ENCODE results near the gene SH3D21. TPM values are rescaled to one million over a fixed set of nuclear protein-coding genes. Genes with fewer than 3 reads are reported as not detected.

Gene SH3D21
- total and polyA plus RNA-seq, 2 donors (not counting 1 experiment from before 2014, with no cell fraction given), result 0.49 to 1.8 TPM

- Mint-ChIP-seq H3K4me1 (peaks cover 14% of the 10 kb centered on the region), H3K27me3 (no peaks in the 10 kb centered on the region)
- WGBS (ENCODE audit: insufficient coverage), result 26% methylated on average over 10 of the region's 13 CpGs
Observed at GRCh38 chr1:36350659-36351226, 44.6 kb downstream of the SH3D21 start.

More at GRCh38 chr1:36350659-36351226, 44.6 kb downstream of the SH3D21 start:
- ChIA-PET POLR2A (no interaction called here), CTCF (interaction anchor here (1.1 to 3.0 kb wide), 6 partner anchors 9 to 69 kb away, joined by 3 to 10 read pairs (median 6); no protein-coding TSS in a partner anchor)
- Histone ChIP-seq H3K4me2 (replicated peaks; ENCODE audit: low read depth, low read length, poor library complexity, severe bottlenecking) (peak overlapping the region; percentile 35), H3K9me3 (ENCODE audit: control extremely low read depth in 1 of 3, control insufficient read depth in 2 of 3, insufficient read depth in 1 of 3, low read length in 2 of 3) (no peaks in the 10 kb centered on the region), H2AFZ (ENCODE audit: insufficient read depth, low read depth, low read length, poor library complexity, severe bottlenecking) (no peak overlapping the region), H3K27me3 (replicated peaks in 1 of 4; ENCODE audit: control extremely low read depth in 1 of 4, control insufficient read depth in 3 of 4, insufficient read depth in 4 of 4, low read length in 3 of 4) (no peaks in the 10 kb centered on the region), H3K79me2 (ENCODE audit: control insufficient read depth, insufficient read depth, low read length) (no peaks in the 10 kb centered on the region), H3K27ac (ENCODE audit: low read length in 2 of 2) (peak overlapping the region in 1 of 2 donors; percentile 13), H3K4me3 (ENCODE audit: control extremely low read depth in 1 of 5, extremely low read depth in 1 of 5, insufficient read depth in 1 of 5, low read depth in 2 of 5, low read length in 4 of 5) (no peak overlapping the region), H3K36me3 (replicated peaks in 1 of 2; ENCODE audit: control extremely low read depth in 1 of 2, control insufficient read depth in 1 of 2, extremely low read depth in 1 of 2, insufficient read depth in 2 of 2, low read length in 1 of 2) (peaks cover 8 to 82% of the 10 kb centered on the region in 2 experiments), H3K4me1 (ENCODE audit: control insufficient read depth in 2 of 2, insufficient read depth in 2 of 2, low read length in 2 of 2) (peaks cover 13 to 25% of the 10 kb centered on the region in 2 donors), H3K9ac (ENCODE audit: low read length) (no peak overlapping the region), H4K20me1 (ENCODE audit: control insufficient read depth, insufficient read depth, low read length, poor library complexity, severe bottlenecking) (no peaks in the 10 kb centered on the region)
- intact Hi-C loops (cut with micrococcal nuclease), result no loop called here
- peak; percentile 40 for DNase-seq
- Mint-ChIP-seq H3K4me3 (no peak overlapping the region), H3K27ac (peak overlapping the region; percentile 63), H3K9me3 (ENCODE audit: insufficient read depth) (no peaks in the 10 kb centered on the region)
- no peak for TF ChIP-seq EZH2 (IDR thresholded peaks at IDR 0.05; ENCODE audit: borderline replicate concordance, insufficient read depth, low read depth, low read length, poor library complexity, severe bottlenecking)
- no peak for TF ChIP-seq CTCF (IDR thresholded peaks at IDR 0.05)
- peak; percentile 70 for ATAC-seq (ENCODE audit: low read depth)

All from B cell (primary cell).